Measurements from ENCODE around the gene B3GNT5.

B3GNT5 gene

GRCh38 chr3:183275937-183276336 is 22.9 kb downstream of the B3GNT5 start:
- no peak for TF ChIP-seq CTCF (IDR thresholded peaks at IDR 0.05; ENCODE audit: low read depth, low read length, missing control alignments)
- in situ Hi-C loops (cut with HindIII; ENCODE audit: low sequenced_read_pairs): no loop called here
- no peak for DNase-seq (ENCODE audit: low read depth)

GRCh38 chr3:183277260-183277659 is 24.2 kb downstream of the B3GNT5 start:
- TF ChIP-seq CTCF (IDR thresholded peaks at IDR 0.05; ENCODE audit: low read depth, low read length, missing control alignments): no peak
- in situ Hi-C loops (cut with HindIII; ENCODE audit: low sequenced_read_pairs): no loop called here
- no peak for DNase-seq (ENCODE audit: low read depth)
- no peak overlapping the region for H3K4me3 ChIP-seq (ENCODE audit: low read depth, low read length)

More at GRCh38 chr3:183275937-183276336, 22.9 kb downstream of the B3GNT5 start:
- no peak overlapping the region for H3K4me3 ChIP-seq (ENCODE audit: low read depth, low read length)

- in situ Hi-C loops (cut with HindIII; ENCODE audit: low sequenced_read_pairs): no loop called here
- no peak for DNase-seq (ENCODE audit: low read depth)
- TF ChIP-seq CTCF (IDR thresholded peaks at IDR 0.05; ENCODE audit: low read depth, low read length, missing control alignments): no peak
- H3K4me3 ChIP-seq (ENCODE audit: low read depth, low read length): no peak overlapping the region
These were observed 25.5 kb downstream of the B3GNT5 start for GRCh38 chr3:183278479-183279088.

GRCh38 chr3:183279371-183279770 is 26.3 kb downstream of the B3GNT5 start:
- DNase-seq (ENCODE audit: low read depth): no peak
- no peak overlapping the region for H3K4me3 ChIP-seq (ENCODE audit: low read depth, low read length)
- TF ChIP-seq CTCF (IDR thresholded peaks at IDR 0.05; ENCODE audit: low read depth, low read length, missing control alignments): no peak
- in situ Hi-C loops (cut with HindIII; ENCODE audit: low sequenced_read_pairs): no loop called here

- DNase-seq (ENCODE audit: low read depth): peak; percentile 55
- in situ Hi-C loops (cut with HindIII; ENCODE audit: low sequenced_read_pairs): no loop called here
- H3K4me3 ChIP-seq (ENCODE audit: low read depth, low read length): no peak overlapping the region
- TF ChIP-seq CTCF (IDR thresholded peaks at IDR 0.05; ENCODE audit: low read depth, low read length, missing control alignments): no peak
These were observed 28.2 kb downstream of the B3GNT5 start for GRCh38 chr3:183281126-183281797.

GRCh38 chr3:183283886-183284285 is 30.8 kb downstream of the B3GNT5 start:
- TF ChIP-seq CTCF (IDR thresholded peaks at IDR 0.05; ENCODE audit: low read depth, low read length, missing control alignments): no peak
- no peak for DNase-seq (ENCODE audit: low read depth)
- in situ Hi-C loops (cut with HindIII; ENCODE audit: low sequenced_read_pairs): no loop called here
- no peak overlapping the region for H3K4me3 ChIP-seq (ENCODE audit: low read depth, low read length)

Measured in astrocyte of the cerebellum (primary cell).